ENCODE measurements around the gene DRAM2.

Gene DRAM2

GRCh38 chr1:111127923-111128643 lies 11.8 kb downstream of the DRAM2 start:
- DNase-seq = no peak
- H3K4me2 ChIP-seq (ENCODE audit: low read length, poor library complexity, severe bottlenecking) = no peak overlapping the region
- no peak overlapping the region for H3K9ac ChIP-seq (ENCODE audit: low read length)
- no peak overlapping the region for H2BK5ac ChIP-seq (ENCODE audit: low read depth, low read length, poor library complexity, severe bottlenecking)
- H3K27ac ChIP-seq (ENCODE audit: low read length, poor library complexity, severe bottlenecking) = no peak overlapping the region
- no peak overlapping the region for H3K18ac ChIP-seq (ENCODE audit: low read depth in 1 of 2, low read length in 2 of 2)
- H3K27me3 ChIP-seq (ENCODE audit: control insufficient read depth in 1 of 2, insufficient read depth in 1 of 2, low read length in 2 of 2) = no peaks in the 10 kb centered on the region
- H4K8ac ChIP-seq (ENCODE audit: low read length) = no peak overlapping the region
- no peak overlapping the region for H2AK5ac ChIP-seq (ENCODE audit: low read length, severe bottlenecking)
- no peak overlapping the region for H3K14ac ChIP-seq (ENCODE audit: low read length in 2 of 2)
- no peaks in the 10 kb centered on the region for H3K9me3 ChIP-seq (ENCODE audit: control insufficient read depth, low read length)
- H3K4me3 ChIP-seq (ENCODE audit: insufficient read depth in 1 of 2, low read depth in 1 of 2, low read length in 2 of 2) = no peak overlapping the region
- peaks cover 2 to 90% of the 10 kb centered on the region in 2 experiments for H3K36me3 ChIP-seq (ENCODE audit: control insufficient read depth in 1 of 2, insufficient read depth in 2 of 2, low read depth in 1 of 2, low read length in 2 of 2)
- no peak overlapping the region for H2BK15ac ChIP-seq (ENCODE audit: low read depth, poor library complexity, severe bottlenecking)
- H4K91ac ChIP-seq (ENCODE audit: low read length) = no peak overlapping the region
- H3K4ac ChIP-seq (ENCODE audit: low read depth in 1 of 2, low read length in 2 of 2) = no peak overlapping the region
- no peak overlapping the region for H3K23ac ChIP-seq (ENCODE audit: low read length in 2 of 2)
- peaks cover 4% of the 10 kb centered on the region for H3K79me1 ChIP-seq (replicated peaks; ENCODE audit: low read length, poor library complexity, severe bottlenecking)
- no peak overlapping the region for H2BK120ac ChIP-seq (ENCODE audit: low read depth, low read length)
- H3K4me1 ChIP-seq (ENCODE audit: control insufficient read depth, insufficient read depth, low read depth, low read length) = no peaks in the 10 kb centered on the region
- WGBS = 100% methylated on average over 2 of the region's 3 CpGs
- H2BK12ac ChIP-seq (ENCODE audit: low read length in 2 of 2) = no peak overlapping the region
- H2AFZ ChIP-seq (ENCODE audit: low read depth, low read length) = no peak overlapping the region

GRCh38 chr1:111126354-111126753 lies 13.5 kb downstream of the DRAM2 start:
- H3K27ac ChIP-seq (ENCODE audit: low read length, poor library complexity, severe bottlenecking) = no peak overlapping the region
- no peak overlapping the region for H3K23ac ChIP-seq (ENCODE audit: low read length in 2 of 2)
- no peaks in the 10 kb centered on the region for H3K4me1 ChIP-seq (ENCODE audit: control insufficient read depth, insufficient read depth, low read depth, low read length)
- no peak overlapping the region for H2BK12ac ChIP-seq (ENCODE audit: low read length in 2 of 2)
- H3K36me3 ChIP-seq (ENCODE audit: control insufficient read depth in 1 of 2, insufficient read depth in 2 of 2, low read depth in 1 of 2, low read length in 2 of 2) = peaks cover 2 to 94% of the 10 kb centered on the region in 2 experiments
- no peaks in the 10 kb centered on the region for H3K27me3 ChIP-seq (ENCODE audit: control insufficient read depth in 1 of 2, insufficient read depth in 1 of 2, low read length in 2 of 2)
- H3K79me1 ChIP-seq (replicated peaks; ENCODE audit: low read length, poor library complexity, severe bottlenecking) = peaks cover 2% of the 10 kb centered on the region
- WGBS = 96% methylated on average over 1 of the region's 1 CpG
- H3K14ac ChIP-seq (ENCODE audit: low read length in 2 of 2) = no peak overlapping the region
- H3K4me3 ChIP-seq (ENCODE audit: insufficient read depth in 1 of 2, low read depth in 1 of 2, low read length in 2 of 2) = no peak overlapping the region
- no peak overlapping the region for H2BK15ac ChIP-seq (ENCODE audit: low read depth, poor library complexity, severe bottlenecking)
- no peak overlapping the region for H3K4me2 ChIP-seq (ENCODE audit: low read length, poor library complexity, severe bottlenecking)
- H3K4ac ChIP-seq (ENCODE audit: low read depth in 1 of 2, low read length in 2 of 2) = no peak overlapping the region
- no peak overlapping the region for H2AFZ ChIP-seq (ENCODE audit: low read depth, low read length)
- H4K91ac ChIP-seq (ENCODE audit: low read length) = no peak overlapping the region
- H4K8ac ChIP-seq (ENCODE audit: low read length) = no peak overlapping the region
- H3K9ac ChIP-seq (ENCODE audit: low read length) = no peak overlapping the region
- no peak overlapping the region for H2BK120ac ChIP-seq (ENCODE audit: low read depth, low read length)
- no peaks in the 10 kb centered on the region for H3K9me3 ChIP-seq (ENCODE audit: control insufficient read depth, low read length)
- H3K18ac ChIP-seq (ENCODE audit: low read depth in 1 of 2, low read length in 2 of 2) = no peak overlapping the region
- no peak overlapping the region for H2AK5ac ChIP-seq (ENCODE audit: low read length, severe bottlenecking)
- no peak for DNase-seq
- H2BK5ac ChIP-seq (ENCODE audit: low read depth, low read length, poor library complexity, severe bottlenecking) = no peak overlapping the region

GRCh38 chr1:111116496-111116895 lies 23.4 kb downstream of the DRAM2 start:
- Histone ChIP-seq H3K14ac (ENCODE audit: low read length in 2 of 2) (no peak overlapping the region), H2AFZ (ENCODE audit: low read depth, low read length) (no peak overlapping the region)

GRCh38 chr1:111110197-111110899 lies 29.5 kb downstream of the DRAM2 start:
- peaks cover 5 to 32% of the 10 kb centered on the region in 2 experiments for H3K36me3 ChIP-seq (ENCODE audit: control insufficient read depth in 1 of 2, insufficient read depth in 2 of 2, low read depth in 1 of 2, low read length in 2 of 2)
- H3K23ac ChIP-seq (ENCODE audit: low read length in 2 of 2) = no peak overlapping the region
- no peak overlapping the region for H2BK15ac ChIP-seq (ENCODE audit: low read depth, poor library complexity, severe bottlenecking)

More at GRCh38 chr1:111116496-111116895, 23.4 kb downstream of the DRAM2 start:
- Histone ChIP-seq H3K79me1 (replicated peaks; ENCODE audit: low read length, poor library complexity, severe bottlenecking) (no peaks in the 10 kb centered on the region), H2AK5ac (ENCODE audit: low read length, severe bottlenecking) (no peak overlapping the region), H4K91ac (ENCODE audit: low read length) (no peak overlapping the region), H3K27ac (ENCODE audit: low read length, poor library complexity, severe bottlenecking) (no peak overlapping the region), H2BK15ac (ENCODE audit: low read depth, poor library complexity, severe bottlenecking) (no peak overlapping the region), H3K9ac (ENCODE audit: low read length) (no peak overlapping the region), H4K8ac (ENCODE audit: low read length) (no peak overlapping the region), H3K27me3 (ENCODE audit: control insufficient read depth in 1 of 2, insufficient read depth in 1 of 2, low read length in 2 of 2) (no peaks in the 10 kb centered on the region), H3K4ac (ENCODE audit: low read depth in 1 of 2, low read length in 2 of 2) (no peak overlapping the region), H2BK12ac (ENCODE audit: low read length in 2 of 2) (no peak overlapping the region), H3K18ac (ENCODE audit: low read depth in 1 of 2, low read length in 2 of 2) (no peak overlapping the region), H3K4me3 (ENCODE audit: insufficient read depth in 1 of 2, low read depth in 1 of 2, low read length in 2 of 2) (no peak overlapping the region), H3K4me1 (ENCODE audit: control insufficient read depth, insufficient read depth, low read depth, low read length) (no peaks in the 10 kb centered on the region), H3K36me3 (ENCODE audit: control insufficient read depth in 1 of 2, insufficient read depth in 2 of 2, low read depth in 1 of 2, low read length in 2 of 2) (peaks cover 5 to 79% of the 10 kb centered on the region in 2 experiments), H3K23ac (ENCODE audit: low read length in 2 of 2) (no peak overlapping the region), H3K4me2 (ENCODE audit: low read length, poor library complexity, severe bottlenecking) (no peak overlapping the region), H2BK120ac (ENCODE audit: low read depth, low read length) (no peak overlapping the region), H3K9me3 (ENCODE audit: control insufficient read depth, low read length) (no peaks in the 10 kb centered on the region), H2BK5ac (ENCODE audit: low read depth, low read length, poor library complexity, severe bottlenecking) (no peak overlapping the region)
- no peak for DNase-seq
- 100% methylated on average over 1 of the region's 2 CpGs for WGBS

More at GRCh38 chr1:111110197-111110899, 29.5 kb downstream of the DRAM2 start:
- Histone ChIP-seq H3K4me2 (ENCODE audit: low read length, poor library complexity, severe bottlenecking) (no peak overlapping the region), H3K9ac (ENCODE audit: low read length) (no peak overlapping the region), H3K14ac (ENCODE audit: low read length in 2 of 2) (no peak overlapping the region), H3K27me3 (ENCODE audit: control insufficient read depth in 1 of 2, insufficient read depth in 1 of 2, low read length in 2 of 2) (no peaks in the 10 kb centered on the region), H2BK120ac (ENCODE audit: low read depth, low read length) (no peak overlapping the region), H3K18ac (ENCODE audit: low read depth in 1 of 2, low read length in 2 of 2) (no peak overlapping the region), H3K4me1 (ENCODE audit: control insufficient read depth, insufficient read depth, low read depth, low read length) (no peaks in the 10 kb centered on the region), H4K91ac (ENCODE audit: low read length) (no peak overlapping the region), H3K27ac (ENCODE audit: low read length, poor library complexity, severe bottlenecking) (no peak overlapping the region), H2BK5ac (ENCODE audit: low read depth, low read length, poor library complexity, severe bottlenecking) (no peak overlapping the region), H2AFZ (ENCODE audit: low read depth, low read length) (no peak overlapping the region), H3K4me3 (ENCODE audit: insufficient read depth in 1 of 2, low read depth in 1 of 2, low read length in 2 of 2) (no peak overlapping the region), H2BK12ac (ENCODE audit: low read length in 2 of 2) (no peak overlapping the region), H3K4ac (ENCODE audit: low read depth in 1 of 2, low read length in 2 of 2) (no peak overlapping the region), H2AK5ac (ENCODE audit: low read length, severe bottlenecking) (no peak overlapping the region), H3K9me3 (ENCODE audit: control insufficient read depth, low read length) (peaks cover 23% of the 10 kb centered on the region), H4K8ac (ENCODE audit: low read length) (no peak overlapping the region), H3K79me1 (replicated peaks; ENCODE audit: low read length, poor library complexity, severe bottlenecking) (no peaks in the 10 kb centered on the region)
- peak; percentile 14 for DNase-seq
- WGBS = 93% methylated on average over 1 of the region's 1 CpG

Data from mesenchymal stem cell (in vitro differentiated cells and primary cell).